Measurements from ENCODE around the gene PPFIA3.
"Not testable (repeated sequence)": the region's sequence is repeated elsewhere in the genome, so short reads cannot be mapped to it uniquely, and the experiment has no call there.

DNA sequence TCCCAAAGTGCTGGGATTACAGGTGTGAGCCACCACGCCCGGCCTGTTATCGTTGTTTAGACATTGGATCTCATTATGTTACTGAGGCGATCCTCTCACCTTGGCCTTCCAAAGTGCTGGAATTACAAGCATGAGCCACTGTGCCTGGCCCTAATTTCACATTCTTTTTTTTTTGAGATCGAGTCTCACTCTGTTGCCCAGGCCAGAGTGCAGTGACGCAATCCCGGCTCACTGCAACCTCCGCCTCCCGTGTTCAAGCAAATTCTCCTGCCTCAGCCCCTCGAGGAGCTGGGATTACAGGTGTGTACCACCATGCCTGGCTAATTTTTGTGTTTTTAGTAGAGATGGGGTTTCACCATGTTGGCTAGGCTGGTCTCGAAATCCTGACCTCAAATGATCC lies 3.9 kb downstream of the PPFIA3 start:
- TF ChIP-seq CTCF (IDR thresholded peaks at IDR 0.05; ENCODE audit: borderline replicate concordance, extremely low read depth, low read length, poor library complexity, severe bottlenecking); EZH2 (IDR thresholded peaks at IDR 0.05; ENCODE audit: borderline replicate concordance, low read depth, low read length, severe bottlenecking): not testable (repeated sequence)
